Immature natural killer cell (primary cell): ENCODE data around the gene RDH11. TPM values are rescaled to one million over a fixed set of nuclear protein-coding genes. Genes with fewer than 3 reads are reported as not detected.

Experiments
- DNase-seq, 3 donors: peaks; one replicate each; pipeline ENCODE4 v3.0.0; 2022; ENCODE audit warnings: mixed read lengths in 1 of 3
- H3K27ac Mint-ChIP-seq, 6 donors: one replicate each; pipeline ENCODE4 v1.8.0; 2020; ENCODE audit warnings: mixed read lengths in 6 of 6, mild to moderate bottlenecking in 5 of 6, inconsistent platforms in 4 of 6, moderate library complexity in 3 of 6
- H3K27me3 Mint-ChIP-seq, 3 donors: one replicate each; pipeline ENCODE4 v1.8.0; 2020 to 2021; ENCODE audit warnings: low read depth in 3 of 3, mild to moderate bottlenecking in 3 of 3, mixed read lengths in 3 of 3, moderate library complexity in 3 of 3, inconsistent platforms in 1 of 3
- H3K36me3 Mint-ChIP-seq, 3 donors: one replicate each; pipeline ENCODE4 v1.8.0; 2020; ENCODE audit warnings: mixed read lengths in 3 of 3, inconsistent platforms in 2 of 3, mild to moderate bottlenecking in 2 of 3
- H3K4me1 Mint-ChIP-seq, 2 donors: one replicate each; pipeline ENCODE4 v1.8.0; 2020; ENCODE audit warnings: inconsistent platforms in 2 of 2, mild to moderate bottlenecking in 2 of 2, mixed read lengths in 2 of 2, moderate library complexity in 1 of 2
- H3K4me3 Mint-ChIP-seq, 5 donors: one replicate each; pipeline ENCODE4 v1.8.0; 2020; ENCODE audit warnings: mild to moderate bottlenecking in 5 of 5, mixed read lengths in 5 of 5, inconsistent platforms in 3 of 5, moderate library complexity in 3 of 5
- H3K9me3 Mint-ChIP-seq, 6 donors: one replicate each; pipeline ENCODE4 v1.8.0; 2020; ENCODE audit warnings: mild to moderate bottlenecking in 6 of 6, mixed read lengths in 6 of 6, inconsistent platforms in 4 of 6, moderate library complexity in 3 of 6
- polyA plus RNA-seq, 3 donors: library from polyadenylated mRNA; unstranded; fragments of 300-500 nt; fragmentation: Illumina TruSeq; gene quantifications; one replicate each; pipeline ENCODE4 v1.2.3, GENCODE V29; 2021

The RDH11 gene
- polyA plus RNA-seq, 3 donors from 2014 or later = 62.7 to 113 (median 76.1) TPM

GRCh38 chr14:67630938-67631337 is 64.6 kb downstream of the RDH11 start:
- H3K27me3 Mint-ChIP-seq = peaks cover 2 to 4% (median 4%) of the 10 kb centered on the region in 3 donors
- H3K9me3 Mint-ChIP-seq = no peaks in the 10 kb centered on the region
- no peak overlapping the region for H3K4me3 Mint-ChIP-seq
- no peak overlapping the region for H3K27ac Mint-ChIP-seq
- peaks cover 0 to 6% (median 0%) of the 10 kb centered on the region in 3 donors for H3K36me3 Mint-ChIP-seq
- no peaks in the 10 kb centered on the region for H3K4me1 Mint-ChIP-seq
- DNase-seq = no peak

GRCh38 chr14:67630186-67630585 is 65.4 kb downstream of the RDH11 start:
- no peak overlapping the region for H3K4me3 Mint-ChIP-seq
- peaks cover 2 to 6% (median 4%) of the 10 kb centered on the region in 3 donors for H3K27me3 Mint-ChIP-seq
- no peaks in the 10 kb centered on the region for H3K9me3 Mint-ChIP-seq
- DNase-seq = no peak
- H3K4me1 Mint-ChIP-seq = no peaks in the 10 kb centered on the region
- no peak overlapping the region for H3K27ac Mint-ChIP-seq
- peaks cover 0 to 6% (median 0%) of the 10 kb centered on the region in 3 donors for H3K36me3 Mint-ChIP-seq

- no peaks in the 10 kb centered on the region for H3K9me3 Mint-ChIP-seq
- no peak for DNase-seq
- H3K27me3 Mint-ChIP-seq = peaks cover 0 to 4% (median 4%) of the 10 kb centered on the region in 3 donors
- H3K27ac Mint-ChIP-seq = no peak overlapping the region
- no peak overlapping the region for H3K4me3 Mint-ChIP-seq
- H3K36me3 Mint-ChIP-seq = no peaks in the 10 kb centered on the region
- H3K4me1 Mint-ChIP-seq = no peaks in the 10 kb centered on the region
These were observed 68.0 kb downstream of the RDH11 start for GRCh38 chr14:67627519-67627918.

Other genes with a start within 250 kb of the RDH11 start
- 10 to 100 TPM; 28.0 to 67.1 (median 35.8) TPM for gene TMEM229B, start 207.0 kb downstream of the RDH11 start, polyA plus RNA-seq
- under 1 TPM in 1 of 3 donors, not detected in 2; 0.22 TPM for gene PLEKHH1, start 162.5 kb downstream of the RDH11 start, polyA plus RNA-seq
- 10 to 100 TPM; 28.8 to 41.9 (median 37.3) TPM for gene PIGH, start 95.5 kb downstream of the RDH11 start, polyA plus RNA-seq
- 1 to 10 TPM in 2 of 3 donors, under 1 TPM in 1; 0.41 to 2.0 (median 1.8) TPM for gene ARG2, start 75.8 kb downstream of the RDH11 start, polyA plus RNA-seq
- gene VTI1B, start 21.1 kb downstream of the RDH11 start, polyA plus RNA-seq = 100 to 1,000 TPM in 2 of 3 donors, 10 to 100 TPM in 1; 75.0 to 118 (median 104) TPM
- gene RDH12, start 6.1 kb upstream of the RDH11 start, polyA plus RNA-seq = under 1 TPM in 1 of 3 donors, not detected in 2; 0.17 TPM
- gene ZFYVE26, start 120.8 kb upstream of the RDH11 start, polyA plus RNA-seq = 1 to 10 TPM in 2 of 3 donors, not detected in 1; 3.1 to 4.3 TPM
- gene RAD51B, start 124.0 kb upstream of the RDH11 start, polyA plus RNA-seq = 10 to 100 TPM; 17.6 to 20.8 (median 17.7) TPM